ENCODE measurements around the gene APLP2. TPM values are rescaled to one million over a fixed set of nuclear protein-coding genes. Genes with fewer than 3 reads are reported as not detected.

APLP2 gene
- total RNA-seq, 4 donors from 2014 or later, result 86.6 to 530 (median 347) TPM

DNA sequence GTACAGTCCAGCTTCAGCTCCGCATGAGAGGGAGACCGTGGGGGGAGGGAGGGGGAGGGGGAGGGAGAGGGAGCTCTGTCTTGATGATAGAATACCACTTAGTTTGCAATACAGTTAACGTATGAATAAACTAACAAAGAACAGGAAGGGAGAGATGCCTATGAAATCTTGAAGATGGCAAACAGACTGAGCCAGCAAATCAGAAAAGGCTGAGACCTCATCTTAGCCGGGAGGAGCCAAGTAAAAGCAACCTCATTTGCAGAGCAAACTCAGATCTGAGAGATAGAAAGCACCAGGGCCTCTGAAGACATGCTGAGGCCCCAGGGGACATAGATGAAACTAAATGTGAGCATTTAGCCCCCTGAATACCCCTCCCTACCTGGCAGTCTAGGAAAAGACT lies 23.0 kb downstream of the APLP2 start:
- no peak for DNase-seq
- TF ChIP-seq, protein P1, sequence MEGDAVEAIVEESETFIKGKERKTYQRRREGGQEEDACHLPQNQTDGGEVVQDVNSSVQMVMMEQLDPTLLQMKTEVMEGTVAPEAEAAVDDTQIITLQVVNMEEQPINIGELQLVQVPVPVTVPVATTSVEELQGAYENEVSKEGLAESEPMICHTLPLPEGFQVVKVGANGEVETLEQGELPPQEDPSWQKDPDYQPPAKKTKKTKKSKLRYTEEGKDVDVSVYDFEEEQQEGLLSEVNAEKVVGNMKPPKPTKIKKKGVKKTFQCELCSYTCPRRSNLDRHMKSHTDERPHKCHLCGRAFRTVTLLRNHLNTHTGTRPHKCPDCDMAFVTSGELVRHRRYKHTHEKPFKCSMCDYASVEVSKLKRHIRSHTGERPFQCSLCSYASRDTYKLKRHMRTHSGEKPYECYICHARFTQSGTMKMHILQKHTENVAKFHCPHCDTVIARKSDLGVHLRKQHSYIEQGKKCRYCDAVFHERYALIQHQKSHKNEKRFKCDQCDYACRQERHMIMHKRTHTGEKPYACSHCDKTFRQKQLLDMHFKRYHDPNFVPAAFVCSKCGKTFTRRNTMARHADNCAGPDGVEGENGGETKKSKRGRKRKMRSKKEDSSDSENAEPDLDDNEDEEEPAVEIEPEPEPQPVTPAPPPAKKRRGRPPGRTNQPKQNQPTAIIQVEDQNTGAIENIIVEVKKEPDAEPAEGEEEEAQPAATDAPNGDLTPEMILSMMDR (IDR thresholded peaks at IDR 0.05), result no peak
- no peak for TF ChIP-seq POLR2A (IDR thresholded peaks at IDR 0.05)
- Histone ChIP-seq H3K4me1 (peaks cover 0 to 6% (median 0%) of the 10 kb centered on the region in 4 donors), H3K9me3 (no peaks in the 10 kb centered on the region), H3K27ac (no peak overlapping the region), H3K4me3 (no peak overlapping the region), H3K27me3 (no peaks in the 10 kb centered on the region), H3K36me3 (no peaks in the 10 kb centered on the region)

DNA sequence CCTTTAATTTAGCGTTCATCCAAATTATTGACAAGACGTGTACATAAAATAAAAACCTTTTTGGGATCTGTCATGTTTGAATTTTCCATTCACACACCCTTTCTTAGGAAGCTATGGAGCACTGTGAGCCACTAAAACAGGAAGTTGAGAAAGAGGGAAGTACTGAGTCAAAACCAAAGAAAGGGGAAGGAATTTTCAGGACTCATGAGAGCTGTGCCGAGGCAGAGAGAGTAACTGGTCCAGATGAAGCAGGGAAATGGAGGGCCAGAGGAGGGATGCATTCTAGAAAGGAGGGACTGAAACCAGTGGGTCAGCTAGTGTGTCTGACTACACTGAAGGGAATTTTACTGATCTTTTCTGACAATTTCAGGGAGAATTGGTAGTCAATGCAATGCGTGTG lies 24.9 kb downstream of the APLP2 start:
- H3K27me3 ChIP-seq, result no peaks in the 10 kb centered on the region
- no peak overlapping the region for H3K27ac ChIP-seq
- no peak for DNase-seq
- H3K4me1 ChIP-seq, result peaks cover 0 to 6% (median 0%) of the 10 kb centered on the region in 4 donors
- H3K9me3 ChIP-seq, result no peaks in the 10 kb centered on the region
- TF ChIP-seq, protein P1 (IDR thresholded peaks at IDR 0.05), result no peak
- no peak for TF ChIP-seq POLR2A (IDR thresholded peaks at IDR 0.05)
- no peak overlapping the region for H3K4me3 ChIP-seq
- H3K36me3 ChIP-seq, result no peaks in the 10 kb centered on the region

DNA sequence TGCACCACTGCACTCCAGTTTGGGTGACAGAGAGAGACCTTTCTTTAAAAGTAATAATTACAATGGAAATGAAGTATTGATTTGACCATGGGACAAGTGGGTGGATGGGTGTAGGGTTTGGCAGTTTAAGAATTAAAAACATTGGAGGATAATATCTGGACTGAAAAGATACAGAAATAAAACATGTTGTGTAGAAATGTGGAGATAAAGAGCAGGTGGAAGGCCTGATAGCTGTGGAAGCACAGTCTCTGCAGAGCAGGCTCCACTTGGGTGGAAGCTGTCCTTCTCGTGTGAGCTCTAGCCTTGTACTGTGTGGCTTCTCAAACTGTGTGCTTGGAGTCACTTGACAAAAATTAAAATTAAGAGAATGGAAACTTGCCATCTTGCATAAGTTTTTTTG lies 25.6 kb downstream of the APLP2 start:
- no peaks in the 10 kb centered on the region for H3K9me3 ChIP-seq
- TF ChIP-seq POLR2A (IDR thresholded peaks at IDR 0.05), result no peak
- TF ChIP-seq, protein P1 (IDR thresholded peaks at IDR 0.05), result no peak
- H3K36me3 ChIP-seq, result no peaks in the 10 kb centered on the region
- peaks cover 0 to 6% (median 0%) of the 10 kb centered on the region in 4 donors for H3K4me1 ChIP-seq
- H3K4me3 ChIP-seq, result no peak overlapping the region
- no peak overlapping the region for H3K27ac ChIP-seq
- H3K27me3 ChIP-seq, result no peaks in the 10 kb centered on the region
- DNase-seq, result no peak

DNA sequence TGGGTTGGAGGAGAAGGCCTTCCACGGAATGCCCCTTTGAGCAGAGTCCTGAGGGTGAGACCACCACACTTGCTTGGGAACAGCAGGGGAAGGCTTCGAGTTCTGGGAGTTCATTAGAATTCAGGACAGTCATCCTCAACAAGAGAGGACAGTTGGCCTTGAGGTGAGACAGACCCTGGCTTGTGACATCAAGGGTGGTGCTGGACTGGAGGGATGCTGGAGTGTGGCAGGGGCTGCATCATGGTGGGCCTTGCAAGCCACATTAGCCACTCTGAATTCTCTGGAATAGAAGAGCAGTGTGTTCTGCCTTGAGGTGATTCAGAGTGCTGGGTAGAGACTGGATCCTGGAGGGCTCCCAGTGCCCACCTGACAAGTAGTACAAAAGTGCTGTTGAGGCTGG lies 26.3 kb downstream of the APLP2 start:
- Histone ChIP-seq H3K27me3 (no peaks in the 10 kb centered on the region), H3K4me3 (no peak overlapping the region), H3K36me3 (no peaks in the 10 kb centered on the region), H3K4me1 (peaks cover 0 to 6% (median 0%) of the 10 kb centered on the region in 4 donors), H3K27ac (no peak overlapping the region), H3K9me3 (no peaks in the 10 kb centered on the region)
- no peak for DNase-seq
- TF ChIP-seq POLR2A (IDR thresholded peaks at IDR 0.05), result no peak
- TF ChIP-seq, protein P1 (IDR thresholded peaks at IDR 0.05), result no peak

DNA sequence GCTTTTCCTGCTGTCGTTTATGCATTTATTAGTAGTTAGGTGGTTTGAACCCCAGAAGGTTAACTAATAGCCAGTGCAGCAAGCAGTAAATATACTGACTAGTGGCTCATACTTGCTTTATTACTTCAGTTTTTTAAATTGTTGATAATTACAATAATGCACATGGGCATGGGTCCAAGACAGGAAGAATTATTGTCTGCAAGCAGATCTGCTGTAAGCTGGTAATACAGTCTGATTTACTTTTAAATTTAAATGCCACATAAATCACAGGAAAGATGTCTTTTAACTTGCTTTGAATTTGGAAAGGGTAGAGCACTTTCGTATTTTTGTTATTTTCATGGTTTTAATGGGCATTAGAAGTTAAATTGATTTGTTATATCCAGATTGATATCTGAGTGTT lies 27.1 kb downstream of the APLP2 start:
- Histone ChIP-seq H3K27ac (no peak overlapping the region), H3K9me3 (no peaks in the 10 kb centered on the region), H3K27me3 (no peaks in the 10 kb centered on the region), H3K4me1 (peaks cover 0 to 6% (median 0%) of the 10 kb centered on the region in 4 donors), H3K36me3 (no peaks in the 10 kb centered on the region), H3K4me3 (no peak overlapping the region)
- TF ChIP-seq, protein P1 (IDR thresholded peaks at IDR 0.05), result no peak
- no peak for TF ChIP-seq POLR2A (IDR thresholded peaks at IDR 0.05)
- DNase-seq, result no peak

DNA sequence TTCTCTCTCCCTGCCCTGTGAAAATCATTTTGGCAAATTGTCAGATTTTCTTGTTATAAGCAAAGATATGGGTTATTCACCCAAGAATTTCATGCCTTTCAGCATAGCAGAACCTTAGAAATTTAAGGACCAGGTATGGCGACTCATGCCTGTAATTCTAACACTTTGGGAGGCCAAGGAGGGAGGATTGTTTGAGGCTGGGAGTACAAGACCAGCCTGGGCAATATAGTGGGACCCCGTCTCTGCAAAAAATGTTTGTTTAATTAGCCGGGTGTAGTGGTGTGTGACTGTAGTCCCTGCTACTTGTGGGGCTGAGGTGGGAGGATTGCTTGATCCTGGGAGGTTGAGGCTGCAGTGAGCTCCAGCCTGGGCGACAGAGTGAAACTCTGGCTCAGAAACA lies 27.6 kb downstream of the APLP2 start:
- Histone ChIP-seq H3K4me3 (no peak overlapping the region), H3K4me1 (peaks cover 0 to 6% (median 0%) of the 10 kb centered on the region in 4 donors), H3K9me3 (no peaks in the 10 kb centered on the region), H3K27ac (no peak overlapping the region), H3K36me3 (no peaks in the 10 kb centered on the region), H3K27me3 (no peaks in the 10 kb centered on the region)
- no peak for TF ChIP-seq POLR2A (IDR thresholded peaks at IDR 0.05)
- TF ChIP-seq, protein P1 (IDR thresholded peaks at IDR 0.05), result no peak
- no peak for DNase-seq

Measured in Peyer's patch (tissue), 4 donors.